ENCODE results near the gene PCSK1N.
"Not testable (repeated sequence)": the region's sequence is repeated elsewhere in the genome, so short reads cannot be mapped to it uniquely, and the experiment has no call there.

The PCSK1N gene

DNA sequence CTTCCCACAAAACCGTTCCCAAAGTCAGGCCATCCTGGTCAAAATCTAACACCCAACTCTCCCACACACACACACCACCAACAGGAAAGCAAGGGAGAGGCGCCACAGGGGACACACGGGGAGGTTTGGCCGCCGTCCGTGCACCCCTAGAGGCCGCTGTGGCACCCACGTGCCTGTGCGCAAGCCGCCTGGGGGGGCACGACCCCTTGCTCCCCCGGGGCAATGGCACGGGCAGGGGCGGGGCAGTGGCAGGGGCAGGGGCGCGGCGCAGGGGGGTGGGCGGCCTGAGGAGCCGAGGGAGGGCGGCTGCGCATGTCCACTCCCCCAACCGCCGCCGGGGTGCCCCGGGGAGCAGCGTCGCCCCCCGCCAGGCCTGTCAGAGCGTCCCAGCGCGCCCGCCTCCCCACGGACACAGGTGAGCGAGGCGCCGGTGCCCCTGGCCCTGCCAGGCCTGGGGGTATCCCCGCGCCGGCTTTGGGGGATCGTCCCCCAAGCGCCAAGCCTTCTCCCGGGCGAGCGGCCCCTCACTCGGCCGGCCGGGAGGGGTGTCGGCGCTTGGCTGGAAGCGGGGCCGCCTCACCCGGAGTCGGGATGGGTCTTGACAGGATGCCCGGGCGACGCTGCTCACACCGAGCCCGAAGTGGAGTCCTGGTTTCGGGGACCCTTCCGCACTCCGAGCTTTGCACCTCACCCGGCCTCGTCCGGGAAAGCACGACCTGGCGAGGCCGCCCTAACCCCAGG lies 9.1 kb downstream of the PCSK1N start, which contains the start of gene ERAS:
Gene ERAS, plus strand, starts transcription at position 379 of the 741 bp plus-strand sequence. CDS start 2,611 bp downstream, outside the sequence.
- DNase-seq (ENCODE audit: insufficient read length, low spot score) (no peak), FAIRE-seq (no peak)

DNA sequence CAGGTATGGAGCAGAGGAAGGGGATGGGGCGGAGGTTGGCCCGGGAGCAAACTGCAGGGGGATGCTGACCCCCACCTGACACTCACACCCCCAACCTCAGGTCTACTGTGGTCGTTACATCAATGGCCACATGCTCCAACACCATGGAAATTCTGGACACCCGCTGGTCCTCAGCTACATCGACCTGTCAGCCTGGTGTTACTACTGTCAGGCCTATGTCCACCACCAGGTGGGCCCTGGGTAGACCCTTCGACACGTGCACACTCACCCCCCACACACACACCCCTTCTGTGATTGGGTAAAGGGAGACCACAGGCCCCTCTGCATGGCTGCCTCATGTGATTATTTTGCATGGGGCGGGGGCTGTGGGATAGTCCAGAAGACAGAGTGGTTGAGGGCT lies 11.3 kb downstream of the PCSK1N start:
- FAIRE-seq (no peak), DNase-seq (ENCODE audit: insufficient read length, low spot score) (no peak)

DNA sequence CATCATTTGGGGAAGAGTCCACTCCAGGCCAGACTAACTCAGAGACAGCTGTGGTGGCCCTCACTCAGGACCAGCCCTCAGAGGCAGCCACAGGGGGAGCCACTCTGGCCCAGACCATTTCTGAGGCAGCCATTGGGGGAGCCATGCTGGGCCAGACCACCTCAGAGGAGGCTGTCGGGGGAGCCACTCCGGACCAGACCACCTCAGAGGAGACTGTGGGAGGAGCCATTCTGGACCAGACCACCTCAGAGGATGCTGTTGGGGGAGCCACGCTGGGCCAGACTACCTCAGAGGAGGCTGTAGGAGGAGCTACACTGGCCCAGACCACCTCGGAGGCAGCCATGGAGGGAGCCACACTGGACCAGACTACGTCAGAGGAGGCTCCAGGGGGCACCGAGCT lies 12.4 kb downstream of the PCSK1N start:
- DNase-seq (ENCODE audit: insufficient read length, low spot score) (no peak), FAIRE-seq (no peak)

DNA sequence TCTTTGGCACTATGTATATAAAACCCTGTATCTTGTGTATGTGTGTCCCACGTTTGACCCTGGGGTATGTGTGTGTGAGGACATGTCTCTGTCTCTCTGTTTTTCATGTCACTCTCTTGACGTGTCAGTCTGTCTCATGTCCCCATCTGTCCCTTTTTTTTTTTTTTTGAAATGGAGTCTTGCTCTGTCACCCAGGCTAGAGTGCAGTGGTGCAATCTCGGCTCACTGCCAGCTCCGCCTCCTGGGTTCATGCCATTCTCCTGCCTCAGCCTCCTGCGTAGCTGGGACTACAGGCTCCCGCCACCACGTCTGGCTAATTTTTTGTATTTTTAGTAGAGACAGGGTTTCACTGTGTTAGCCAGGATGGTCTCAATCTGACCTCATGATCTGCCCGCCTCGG lies 16.0 kb downstream of the PCSK1N start:
- not testable (repeated sequence) for DNase-seq (ENCODE audit: insufficient read length, low spot score); FAIRE-seq

DNA sequence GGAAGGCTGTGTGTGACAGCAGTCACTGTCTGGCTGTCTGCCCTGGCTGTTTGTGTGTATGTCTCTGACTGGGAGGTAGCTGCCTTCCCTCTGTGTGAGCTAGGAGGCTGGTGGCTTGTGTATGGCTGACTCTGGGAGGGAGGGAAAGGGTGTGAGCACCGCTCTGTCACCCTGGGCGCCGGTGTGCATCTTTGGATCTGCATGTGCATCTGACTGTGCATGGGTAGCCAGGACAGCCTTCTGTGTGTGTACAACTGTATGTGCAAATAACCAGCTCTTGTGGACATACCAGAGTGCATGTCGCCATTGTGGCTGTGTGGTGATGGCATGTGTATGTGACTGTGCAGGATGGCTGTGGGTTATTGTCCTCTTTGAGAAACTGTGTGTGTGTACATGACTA lies 16.5 kb downstream of the PCSK1N start:
- DNase-seq (ENCODE audit: insufficient read length, low spot score) (no peak), FAIRE-seq (no peak)

DNA sequence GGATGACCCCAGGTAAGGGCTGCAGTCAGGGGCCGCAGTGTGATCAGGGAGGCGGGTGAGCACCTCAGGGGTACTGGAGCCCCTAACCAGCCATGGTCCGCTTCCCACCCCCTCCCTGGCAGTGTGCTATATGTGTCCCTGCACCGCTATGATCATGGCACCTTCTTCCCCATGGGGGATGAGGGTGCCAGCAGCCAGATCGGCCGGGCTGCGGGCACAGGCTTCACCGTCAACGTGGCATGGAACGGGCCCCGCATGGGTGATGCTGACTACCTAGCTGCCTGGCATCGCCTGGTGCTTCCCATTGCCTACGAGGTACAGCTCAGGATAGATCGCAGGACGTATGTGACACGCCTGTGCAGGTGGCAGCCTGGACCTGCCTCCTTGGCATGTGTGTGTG lies 17.3 kb downstream of the PCSK1N start:
- FAIRE-seq: no peak
- DNase-seq (ENCODE audit: insufficient read length, low spot score): no peak

DNA sequence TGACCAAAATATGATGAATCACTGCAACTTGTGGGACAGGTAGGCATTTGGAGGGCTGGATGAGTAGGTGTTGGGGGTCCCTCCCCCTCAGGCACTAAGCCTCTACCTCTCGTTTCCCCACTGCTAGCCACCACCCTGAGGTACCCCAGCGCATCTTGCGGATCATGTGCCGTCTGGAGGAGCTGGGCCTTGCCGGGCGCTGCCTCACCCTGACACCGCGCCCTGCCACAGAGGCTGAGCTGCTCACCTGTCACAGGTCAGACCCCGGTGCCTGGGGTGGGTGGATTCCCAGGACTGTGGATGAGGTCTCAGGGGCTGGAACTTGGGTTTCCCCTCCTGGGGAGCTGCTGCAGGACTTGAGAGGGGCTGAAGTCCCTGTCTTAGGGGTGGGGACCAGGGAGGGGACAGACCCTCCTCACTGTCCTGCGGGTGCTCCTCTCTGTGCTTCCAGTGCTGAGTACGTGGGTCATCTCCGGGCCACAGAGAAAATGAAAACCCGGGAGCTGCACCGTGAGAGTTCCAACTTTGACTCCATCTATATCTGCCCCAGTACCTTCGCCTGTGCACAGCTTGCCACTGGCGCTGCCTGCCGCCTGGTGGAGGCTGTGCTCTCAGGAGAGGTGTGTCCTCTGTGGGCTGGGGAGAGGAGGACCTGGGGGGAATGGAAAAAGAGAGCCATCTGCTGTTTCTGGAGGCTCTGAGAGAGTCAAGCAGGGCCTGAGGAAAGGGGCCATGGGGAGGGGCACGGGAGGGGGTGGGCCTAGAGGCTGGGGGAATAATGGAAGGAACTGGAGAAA lies 19.2 kb downstream of the PCSK1N start:
- DNase-seq (ENCODE audit: insufficient read length, low spot score) (no peak), FAIRE-seq (no peak)

DNA sequence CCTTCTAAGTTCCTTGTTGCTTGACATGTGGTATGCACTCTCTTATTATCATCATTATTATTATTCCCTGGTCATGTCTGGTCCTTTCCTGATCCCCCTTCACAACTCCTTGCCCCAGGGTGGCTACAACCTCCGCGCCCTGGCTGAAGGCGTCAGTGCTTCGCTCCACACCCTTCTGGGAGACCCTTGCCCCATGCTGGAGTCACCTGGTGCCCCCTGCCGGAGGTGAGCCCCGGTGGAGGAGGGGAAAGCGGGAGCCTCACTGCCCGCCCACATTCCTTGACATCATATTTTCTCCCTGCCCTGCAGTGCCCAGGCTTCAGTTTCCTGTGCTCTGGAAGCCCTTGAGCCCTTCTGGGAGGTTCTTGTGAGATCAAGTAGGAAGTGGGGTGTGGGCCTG lies 20.1 kb downstream of the PCSK1N start:
- FAIRE-seq (no peak), DNase-seq (ENCODE audit: insufficient read length, low spot score) (no peak)

DNA sequence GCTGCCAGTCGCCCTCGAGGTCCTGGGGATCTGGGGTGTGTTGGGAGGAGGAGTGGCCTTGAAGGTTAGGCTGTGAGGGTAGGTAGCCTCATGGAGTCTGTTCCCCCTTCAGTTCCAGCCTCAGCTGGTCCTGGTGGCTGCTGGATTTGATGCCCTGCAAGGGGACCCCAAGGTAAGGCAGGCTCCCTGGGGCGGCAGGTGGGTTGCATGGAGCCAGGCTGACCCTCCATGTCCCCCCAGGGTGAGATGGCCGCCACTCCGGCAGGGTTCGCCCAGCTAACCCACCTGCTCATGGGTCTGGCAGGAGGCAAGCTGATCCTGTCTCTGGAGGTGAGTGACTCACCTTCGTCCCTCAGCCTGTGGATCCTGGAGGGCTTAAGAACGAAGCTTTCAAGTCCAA lies 20.7 kb downstream of the PCSK1N start:
- FAIRE-seq: no peak

DNA sequence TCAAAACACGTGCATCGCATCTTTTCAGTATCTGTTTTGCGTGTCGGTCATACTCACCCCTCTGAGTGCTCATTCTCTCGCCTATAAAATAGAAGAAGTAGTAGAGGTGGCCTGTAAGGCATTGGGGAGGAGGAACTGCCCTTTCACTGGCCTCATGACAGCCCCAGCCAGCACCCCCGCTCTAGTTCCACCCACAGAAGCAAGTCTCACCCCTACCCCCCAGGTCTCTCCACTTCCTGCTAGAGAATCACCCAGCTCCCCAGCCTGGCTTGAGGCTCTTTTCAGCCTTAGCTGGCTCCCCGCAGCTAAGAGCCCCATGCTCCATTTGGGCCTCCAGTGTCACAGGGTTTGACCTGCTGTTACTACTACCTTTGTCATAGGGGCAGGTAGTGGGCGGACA lies 21.8 kb downstream of the PCSK1N start:
- FAIRE-seq (no peak), DNase-seq (ENCODE audit: insufficient read length, low spot score) (no peak)

More for the DNA sequence above, 20.7 kb downstream of the PCSK1N start:
- DNase-seq (ENCODE audit: insufficient read length, low spot score): no peak

DNA sequence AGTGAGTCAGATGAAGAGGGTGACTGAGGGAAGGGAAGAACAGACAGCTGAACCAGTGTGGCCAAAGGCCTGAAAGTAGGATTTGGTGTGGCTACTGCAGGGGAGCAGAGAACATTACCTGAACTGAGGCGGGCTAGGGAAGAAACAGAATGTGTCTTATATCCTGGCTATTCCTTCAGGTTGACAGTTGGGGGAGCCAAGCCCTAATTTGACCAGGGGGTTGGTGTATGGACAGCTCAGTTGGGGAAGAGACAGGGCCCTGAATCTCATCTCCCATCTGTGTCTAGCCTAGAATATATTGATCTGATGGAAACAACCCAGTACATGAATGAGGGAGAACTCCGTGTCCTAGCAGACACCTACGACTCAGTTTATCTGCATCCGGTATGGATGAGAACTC lies 29.3 kb downstream of the PCSK1N start:
- FAIRE-seq (no peak), DNase-seq (ENCODE audit: insufficient read length, low spot score) (no peak)

DNA sequence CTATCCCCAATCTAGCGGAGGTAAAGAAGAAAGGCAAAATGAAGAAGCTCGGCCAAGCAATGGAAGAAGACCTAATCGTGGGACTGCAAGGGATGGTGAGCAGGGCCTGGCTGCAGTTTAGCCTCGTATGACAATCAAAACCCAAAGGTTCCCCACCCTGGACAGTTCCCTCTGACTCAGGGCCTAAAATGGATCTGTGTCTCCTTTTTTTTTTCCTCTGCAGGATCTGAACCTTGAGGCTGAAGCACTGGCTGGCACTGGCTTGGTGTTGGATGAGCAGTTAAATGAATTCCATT lies 32.6 kb downstream of the PCSK1N start:
- no peak for FAIRE-seq
- DNase-seq (ENCODE audit: insufficient read length, low spot score): no peak

DNA sequence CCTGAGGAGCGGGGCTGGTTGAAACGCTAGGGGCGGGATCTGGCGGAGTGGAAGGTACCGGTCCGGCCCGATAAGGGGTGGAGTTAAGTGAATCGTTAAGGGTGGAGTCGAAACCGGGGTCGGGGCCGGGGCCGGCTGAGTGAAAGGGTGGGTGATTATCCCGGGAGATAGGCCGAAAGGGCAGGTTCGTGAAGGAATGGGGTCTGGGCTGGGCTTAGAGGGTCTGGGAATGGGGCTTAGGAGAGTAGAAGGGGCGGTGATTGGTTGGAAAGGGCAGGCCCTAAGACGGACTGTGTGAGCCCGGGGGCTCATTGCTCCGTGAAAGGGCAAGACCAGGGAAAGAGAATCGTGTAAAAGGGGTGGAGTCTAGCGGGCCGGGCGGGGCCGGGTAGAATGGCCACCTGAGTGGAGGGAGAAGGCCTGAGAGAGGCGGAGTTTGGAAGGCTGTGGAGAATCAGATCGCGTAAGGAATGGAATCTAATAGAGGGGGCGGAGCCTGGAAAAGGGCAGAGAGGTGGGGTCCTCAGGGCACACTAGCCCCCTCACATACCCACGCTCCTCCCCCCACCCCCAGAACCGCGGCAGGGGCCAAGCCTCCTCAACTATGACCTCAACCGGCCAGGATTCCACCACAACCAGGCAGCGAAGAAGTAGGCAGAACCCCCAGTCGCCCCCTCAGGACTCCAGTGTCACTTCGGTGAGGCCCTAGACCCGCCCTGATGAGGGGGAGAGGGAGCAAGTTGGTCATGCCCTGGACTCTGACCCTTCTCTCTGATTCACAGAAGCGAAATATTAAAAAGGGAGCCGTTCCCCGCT lies 33.1 kb downstream of the PCSK1N start:
- FAIRE-seq: peak; percentile 64
- peak; percentile 35 for DNase-seq (ENCODE audit: insufficient read length, low spot score)

DNA sequence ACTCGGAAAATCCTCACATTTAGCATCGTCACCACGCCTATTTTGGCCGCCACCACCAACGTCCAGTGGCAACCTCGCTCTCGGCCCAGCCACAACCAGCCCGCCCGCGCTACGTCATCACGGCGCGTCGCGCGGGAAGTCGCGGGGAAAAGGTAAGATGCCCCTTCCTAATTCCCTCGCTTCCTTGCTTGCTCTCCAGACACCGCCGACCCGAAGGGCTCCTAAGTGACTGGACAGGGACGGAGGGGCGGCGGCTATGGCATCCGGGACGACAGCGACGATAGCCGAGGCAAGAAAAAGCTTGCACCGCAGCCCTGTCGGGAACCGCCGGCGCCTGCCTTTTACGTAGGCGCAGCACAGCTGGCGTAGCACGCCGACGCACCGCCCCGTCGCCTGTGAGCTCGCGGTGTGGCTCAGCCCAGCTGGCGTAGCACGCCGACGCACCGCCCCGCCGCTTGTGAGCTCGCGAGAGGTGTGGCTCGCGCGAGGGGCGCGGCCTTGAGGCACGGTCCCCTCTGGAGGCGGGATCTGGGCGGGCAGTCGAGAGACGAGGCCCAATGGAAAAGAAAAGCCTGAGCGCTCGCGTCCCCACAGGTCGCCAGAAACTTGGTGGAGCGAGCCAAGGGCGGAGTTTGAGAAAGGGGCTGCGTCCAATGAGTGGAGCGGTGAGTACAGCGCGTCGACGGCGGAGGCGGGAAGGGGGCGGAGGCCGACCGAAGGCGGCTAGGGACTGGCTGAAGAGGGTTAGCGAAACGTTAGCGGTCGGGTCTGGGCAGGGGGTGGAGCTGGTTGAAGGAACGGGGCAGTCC lies 33.9 kb downstream of the PCSK1N start, which contains the start of gene HDAC6:
Gene HDAC6, plus strand, starts transcription at position 788 of the 809 bp plus-strand sequence. CDS start 626 bp downstream, outside the sequence.
- FAIRE-seq (peak; percentile 96), DNase-seq (ENCODE audit: insufficient read length, low spot score) (peak; percentile 61)

DNA sequence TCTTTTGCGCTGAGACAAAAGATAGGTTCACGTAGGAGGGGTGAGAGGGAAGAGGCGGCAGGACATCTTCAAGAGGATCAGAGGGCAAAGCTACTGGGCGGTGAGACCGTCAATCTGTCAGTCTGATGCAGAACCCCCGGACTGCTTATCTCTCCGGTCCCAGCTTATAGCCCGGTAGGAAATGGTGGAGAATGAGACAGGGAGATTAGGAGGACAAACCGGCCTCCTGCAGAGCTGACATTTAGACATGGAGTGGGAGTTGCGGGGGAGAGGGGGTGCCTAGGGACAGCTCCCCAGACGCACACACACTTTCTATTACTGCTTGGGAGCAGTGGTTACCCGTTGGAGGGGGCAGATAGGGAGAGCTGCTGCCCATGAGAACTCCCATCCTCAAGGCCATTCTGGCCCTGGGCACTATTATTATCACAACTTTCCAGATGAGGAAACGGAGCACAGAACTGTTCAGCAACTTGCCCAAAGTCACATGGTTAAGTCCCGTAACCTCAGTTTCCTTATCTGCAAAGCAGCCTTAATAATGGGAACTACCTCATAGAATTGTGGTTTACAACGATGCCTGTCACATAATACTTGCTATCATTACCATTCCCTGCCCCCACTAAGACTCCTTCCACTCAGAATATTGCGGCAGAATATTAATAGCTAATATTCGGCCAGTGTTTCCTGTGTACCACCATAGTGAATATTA lies 34.7 kb downstream of the PCSK1N start:
- DNase-seq (ENCODE audit: insufficient read length, low spot score) (no peak), FAIRE-seq (no peak)

DNA sequence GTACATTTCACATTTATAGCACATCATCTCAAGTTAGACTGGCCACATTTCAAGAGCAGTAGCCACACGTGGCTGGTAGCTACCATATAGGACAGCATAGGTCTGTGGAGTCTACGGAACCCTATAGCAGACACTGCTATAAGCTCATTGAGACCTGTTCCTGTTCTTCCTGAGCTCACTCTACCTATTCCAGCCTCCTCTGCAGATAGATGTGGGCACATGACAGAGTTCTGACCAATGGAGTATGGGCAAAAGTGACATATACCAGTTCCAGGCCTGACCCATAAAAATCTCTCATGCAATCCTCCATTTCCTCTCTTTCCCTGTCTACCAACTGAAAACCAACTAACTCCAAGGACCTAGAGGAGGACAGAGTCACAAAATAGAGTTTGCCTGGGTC lies 37.1 kb downstream of the PCSK1N start:
- no peak for FAIRE-seq
- DNase-seq (ENCODE audit: insufficient read length, low spot score): no peak

DNA sequence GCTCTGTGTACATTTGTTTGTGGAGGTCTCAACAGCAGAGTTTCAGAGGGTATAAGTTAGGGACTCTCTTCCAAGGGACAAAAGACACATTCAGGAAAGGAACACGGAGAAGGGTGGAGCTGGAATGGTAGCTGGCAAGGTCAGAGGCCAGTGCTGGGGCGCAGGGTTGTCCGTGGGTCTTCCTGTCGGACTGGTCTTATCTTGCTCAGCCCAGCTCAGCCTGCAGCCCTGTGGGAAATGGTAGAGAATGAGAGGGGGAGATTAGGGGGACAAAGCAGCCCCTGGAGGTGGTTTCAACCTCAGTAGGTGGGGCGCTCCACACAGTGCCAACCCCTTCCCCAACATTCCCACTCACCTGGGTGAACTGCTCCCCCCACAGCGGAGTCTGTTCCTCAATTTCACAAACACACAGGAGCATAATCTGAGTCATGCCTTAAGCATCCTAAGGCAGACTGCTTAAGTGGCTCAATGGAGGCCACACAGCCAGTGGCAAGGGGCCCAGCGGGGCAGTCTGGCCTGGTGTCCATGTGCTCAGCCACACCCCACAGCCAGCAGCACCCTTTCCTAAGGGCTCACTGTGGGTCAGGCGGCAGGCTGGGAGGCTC lies 40.4 kb downstream of the PCSK1N start:
- FAIRE-seq: no peak
- DNase-seq (ENCODE audit: insufficient read length, low spot score): no peak

DNA sequence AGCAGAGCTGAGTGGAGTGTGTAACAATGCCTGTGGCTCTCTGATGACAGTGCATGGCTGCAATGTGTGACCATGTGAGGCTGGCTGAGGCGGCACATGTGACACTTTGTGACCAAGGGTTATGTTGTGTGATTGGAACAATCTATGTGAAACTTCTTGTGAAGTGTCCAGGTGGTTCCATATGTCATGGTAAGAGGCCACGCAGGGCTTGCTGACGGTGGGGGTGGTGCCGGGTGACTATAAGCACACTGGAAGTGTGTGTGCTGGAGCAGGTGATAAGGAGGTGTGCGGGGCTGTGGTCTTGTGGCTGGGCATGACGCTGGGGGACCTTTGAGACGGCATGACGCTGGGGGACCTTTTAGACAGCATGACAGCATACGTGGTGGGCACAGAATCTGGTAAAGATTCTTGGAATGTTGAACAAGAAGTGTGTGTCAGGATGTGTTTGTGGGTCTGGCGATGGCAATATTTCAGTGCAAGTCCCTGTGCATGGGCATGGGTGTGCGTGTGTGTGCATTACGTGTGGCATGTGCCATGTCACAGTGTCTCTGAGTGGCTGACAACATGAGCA lies 41.0 kb downstream of the PCSK1N start:
- no peak for FAIRE-seq

DNA sequence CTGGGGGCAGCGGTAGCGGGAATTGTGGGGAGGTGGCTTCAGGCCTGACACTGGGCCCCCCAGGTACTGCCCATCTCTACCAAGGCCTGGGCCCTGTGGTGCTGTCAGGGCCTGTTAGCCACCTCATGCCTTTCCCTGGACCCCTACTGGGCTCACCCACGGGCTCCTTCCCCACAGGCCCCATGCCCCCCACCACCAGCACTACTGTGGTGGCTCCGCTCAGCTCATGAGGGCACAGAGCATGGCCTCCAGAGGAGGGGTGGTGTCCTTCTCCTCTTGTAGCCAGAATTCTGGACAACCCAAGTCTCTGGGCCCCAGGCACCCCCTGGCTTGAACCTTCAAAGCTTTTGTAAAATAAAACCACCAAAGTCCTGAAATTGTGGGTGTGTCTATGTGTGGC lies 41.5 kb downstream of the PCSK1N start:
- FAIRE-seq (no peak), DNase-seq (ENCODE audit: insufficient read length, low spot score) (no peak)

More for the DNA sequence above, 41.0 kb downstream of the PCSK1N start:
- no peak for DNase-seq (ENCODE audit: insufficient read length, low spot score)

All from GM19239 (cell line).